GM12891 (cell line): ENCODE measurements around the gene CFAP77.

ENCODE experiments used
- PAX5 ChIP-seq: IDR thresholded peaks from 2 replicates; pipeline ENCODE4 v1.6.1; 2011; ENCODE audit warnings: low read length, moderate library complexity, mild to moderate bottlenecking; ENCODE audit not compliant: insufficient read depth, severe bottlenecking
- POLR2A ChIP-seq: IDR thresholded peaks from 2 replicates; pipeline ENCODE4 v1.6.1; 2011; ENCODE audit warnings: low read depth, low read length, control low read depth
- SPI1 ChIP-seq: IDR thresholded peaks from 2 replicates; pipeline ENCODE4 v1.6.1; 2011; ENCODE audit warnings: low read depth, low read length, control low read depth
- TAF1 ChIP-seq: IDR thresholded peaks from 2 replicates; pipeline ENCODE4 v1.6.1; 2011; ENCODE audit warnings: low read depth, low read length, control low read depth

- no peak for TF ChIP-seq POLR2A
- TF ChIP-seq SPI1, result no peak
- TF ChIP-seq TAF1, result no peak
- no peak for TF ChIP-seq PAX5
Measured at GRCh38 chr9:132481053-132481849, 71.2 kb downstream of the CFAP77 start.
